Stimulated activated CD8-positive, alpha-beta memory T cell treated with anti-CD3 and anti-CD28 coated beads, Interleukin-4, amount 100 ng/mL, for 48 hours (primary cell): ENCODE data around the gene DNM1.

Experiments used
- DNase-seq: peaks from one replicate; pipeline ENCODE4 v3.0.0-alpha.2; 2020

DNM1 gene

DNA sequence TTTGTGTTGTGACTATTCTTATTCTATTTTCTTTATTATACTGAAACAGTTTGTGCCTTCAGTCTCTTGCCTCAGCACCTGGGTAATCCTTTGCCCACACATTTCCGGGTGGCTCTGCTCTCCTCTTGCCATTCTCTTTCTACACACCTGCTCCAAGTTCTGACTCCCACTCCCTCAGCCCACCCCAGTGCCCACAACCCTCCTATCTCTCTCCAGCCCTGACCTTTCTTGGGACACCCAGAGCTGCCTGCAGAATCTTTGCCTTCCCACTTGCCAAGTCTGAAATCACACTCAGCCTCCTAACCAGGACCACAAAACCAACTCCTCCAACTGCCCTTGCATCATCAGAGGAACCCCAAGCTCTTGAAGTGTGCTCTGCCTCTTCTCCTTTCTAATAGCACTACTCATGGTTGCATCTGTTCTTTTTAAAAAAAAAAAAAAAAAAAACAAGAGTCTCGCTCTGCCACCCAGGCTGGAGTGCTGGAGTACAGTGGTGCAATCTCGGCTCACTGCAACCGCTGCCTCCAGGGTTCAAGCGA lies 77.0 kb downstream of the DNM1 start:
- DNase-seq = no peak

DNA sequence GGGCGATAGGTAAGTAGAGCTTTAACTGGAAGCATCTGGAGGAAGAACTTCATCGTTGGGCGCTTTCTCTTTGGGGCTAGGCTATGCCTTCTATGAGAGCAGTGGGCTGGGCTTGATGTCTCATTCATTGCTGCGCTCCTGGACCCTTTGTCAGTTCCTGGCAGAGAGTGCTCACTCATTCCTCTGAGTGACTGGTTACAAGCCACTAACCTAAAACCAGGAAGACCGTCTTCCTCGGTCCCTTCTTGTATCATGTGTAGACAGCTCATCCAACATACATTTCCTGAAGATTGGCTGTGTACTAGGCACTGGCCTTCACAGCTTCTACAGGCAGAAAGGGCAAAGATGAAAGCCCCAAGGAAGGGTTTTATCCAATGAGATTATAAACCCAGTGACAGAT lies 79.3 kb downstream of the DNM1 start:
- no peak for DNase-seq

DNA sequence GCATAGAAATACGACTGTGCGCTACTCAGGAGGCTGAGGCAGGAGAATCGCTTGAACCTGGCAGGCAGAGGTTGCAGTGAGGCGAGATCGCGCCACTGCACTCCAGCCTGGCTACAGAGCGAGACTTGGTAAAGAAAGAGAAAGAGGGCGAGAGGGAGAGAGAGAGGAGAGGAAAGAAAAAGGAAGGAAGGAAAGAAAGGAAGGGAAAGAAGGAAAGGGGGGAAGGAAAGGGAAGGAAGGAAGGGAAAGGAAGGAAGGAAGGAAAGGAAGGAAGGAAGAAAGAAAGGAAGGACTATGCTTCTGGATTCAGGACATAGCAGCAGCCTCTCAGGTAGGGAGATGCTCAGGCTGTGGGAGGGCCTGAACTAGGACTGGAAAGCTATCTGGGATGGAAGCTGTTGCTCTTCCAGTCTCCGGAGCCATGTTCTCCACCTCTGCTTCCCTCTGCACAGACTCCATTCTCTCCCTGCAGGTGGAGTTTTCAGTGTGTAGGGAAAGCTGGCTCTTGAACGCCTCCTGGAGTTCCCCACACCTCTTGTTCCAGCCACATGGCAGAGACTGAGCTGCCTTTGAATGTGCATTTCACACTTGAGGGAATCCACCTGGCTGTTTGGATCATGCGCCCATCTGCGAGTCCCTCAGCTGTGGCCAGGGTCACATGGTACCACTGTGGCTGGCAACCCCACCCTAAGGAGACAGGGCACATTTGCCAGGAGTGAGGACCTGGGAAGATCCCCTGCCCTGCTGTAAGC lies 82.0 kb downstream of the DNM1 start:
- DNase-seq = no peak

DNA sequence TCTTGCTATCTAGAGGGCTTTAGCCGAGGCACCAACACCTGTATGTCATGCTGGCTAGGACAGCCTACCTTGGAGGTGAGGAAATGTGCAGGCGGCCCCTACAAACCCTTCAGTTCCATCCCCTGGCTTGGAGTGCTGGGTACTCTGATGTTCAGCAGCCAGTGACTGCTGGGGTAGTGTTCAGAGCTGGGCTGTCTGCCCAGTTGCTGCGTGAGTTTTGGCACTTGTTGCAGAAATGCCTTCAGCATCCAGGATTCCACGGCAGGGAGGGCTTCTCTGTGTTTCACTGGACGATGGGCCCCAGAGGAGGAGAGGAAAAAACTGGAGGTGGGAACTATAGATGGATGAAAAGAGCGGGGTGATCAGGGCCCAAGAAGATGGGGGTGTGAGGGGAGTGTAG lies 83.3 kb downstream of the DNM1 start:
- no peak for DNase-seq

DNA sequence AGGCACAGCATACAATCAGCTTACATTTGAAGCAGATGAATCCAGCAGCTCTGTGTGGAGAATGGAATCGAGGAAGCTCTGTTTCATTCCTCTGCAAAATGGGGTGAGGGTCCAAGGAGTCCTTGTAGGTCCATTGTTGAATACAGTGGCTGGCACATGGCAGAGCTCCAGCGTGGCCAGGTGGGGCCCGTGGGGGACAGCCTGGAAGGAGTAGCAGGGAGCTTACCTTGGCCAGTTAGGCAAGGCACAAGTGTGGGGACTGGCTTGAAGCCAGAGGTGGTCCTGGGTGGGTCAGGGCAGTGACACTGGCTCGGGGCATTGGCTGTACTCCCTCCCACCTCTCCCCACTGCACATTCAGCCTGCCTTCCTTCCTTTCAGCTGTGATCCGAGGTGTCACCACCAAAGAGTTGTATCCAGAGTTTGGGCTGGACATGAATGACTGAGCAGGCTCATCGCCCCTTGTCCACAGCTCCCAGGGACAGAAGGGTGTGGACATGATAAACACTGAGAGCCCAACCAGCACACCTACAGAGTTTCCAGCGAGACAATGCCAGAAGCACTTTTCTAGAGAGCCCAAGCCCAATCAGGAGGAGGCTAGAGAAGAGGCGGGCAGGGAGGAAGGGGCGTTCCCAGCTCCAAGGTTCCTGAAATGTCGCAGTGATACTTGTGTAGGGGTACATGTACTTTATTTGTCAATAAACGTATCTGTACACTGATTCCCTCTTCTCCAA lies 85.3 kb downstream of the DNM1 start:
- DNase-seq = no peak

DNA sequence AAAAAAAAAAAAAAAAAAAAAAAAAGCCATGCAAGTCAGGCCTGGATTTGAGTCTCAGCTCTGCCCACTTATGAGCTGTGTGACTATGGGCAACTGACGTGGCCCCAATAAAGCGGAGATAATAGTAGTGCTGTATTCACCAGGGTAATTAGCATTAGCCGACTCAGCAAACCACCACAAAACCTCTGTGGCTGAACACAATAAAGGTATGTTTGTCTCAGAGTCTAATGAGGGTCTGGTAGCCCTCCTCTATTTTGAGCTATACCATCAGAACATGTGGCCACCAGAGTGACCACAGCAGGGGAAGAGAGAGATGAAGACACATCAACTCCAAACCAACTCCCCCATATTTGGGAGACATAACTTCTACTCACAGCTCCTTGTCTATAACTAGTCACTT lies 88.8 kb downstream of the DNM1 start:
- DNase-seq = no peak

DNA sequence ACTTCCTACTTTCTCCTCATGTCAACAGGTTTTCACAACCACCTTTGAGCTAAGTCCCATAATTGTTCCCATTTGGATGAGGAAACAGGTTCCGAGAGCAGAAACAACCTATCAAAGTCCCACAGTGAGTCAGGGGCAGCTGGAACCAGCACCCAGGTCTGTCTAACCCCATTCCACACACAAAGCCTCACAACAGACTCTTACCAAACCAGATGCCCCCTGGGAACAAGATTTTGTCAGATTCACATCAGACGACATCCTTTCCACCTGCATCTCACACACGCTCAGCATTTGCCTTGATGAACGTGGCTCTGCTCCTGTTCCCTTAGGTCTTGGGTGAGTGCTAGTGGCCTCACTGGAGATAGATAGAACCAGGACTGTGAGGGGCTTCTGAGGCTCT lies 89.9 kb downstream of the DNM1 start:
- DNase-seq = no peak

DNA sequence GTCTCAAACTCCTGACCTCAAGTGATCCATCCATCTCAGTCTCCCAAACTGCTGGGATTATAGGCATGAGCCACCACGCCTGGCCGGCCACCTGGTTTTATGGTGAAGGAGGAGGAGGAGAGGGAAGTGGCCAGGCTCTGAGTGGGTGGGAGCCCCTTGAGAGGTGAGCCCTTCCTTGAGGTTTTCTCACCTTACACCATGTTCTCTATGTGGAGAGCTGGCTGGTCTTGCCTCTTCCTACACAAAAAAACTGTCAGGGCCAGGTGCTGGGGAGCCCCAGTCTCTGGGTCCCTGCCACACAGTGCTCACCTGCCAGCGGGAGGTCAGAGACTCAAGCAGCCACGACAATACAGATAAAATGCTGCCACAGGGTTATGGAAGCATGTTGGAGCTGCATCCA lies 91.0 kb downstream of the DNM1 start:
- DNase-seq = no peak

DNA sequence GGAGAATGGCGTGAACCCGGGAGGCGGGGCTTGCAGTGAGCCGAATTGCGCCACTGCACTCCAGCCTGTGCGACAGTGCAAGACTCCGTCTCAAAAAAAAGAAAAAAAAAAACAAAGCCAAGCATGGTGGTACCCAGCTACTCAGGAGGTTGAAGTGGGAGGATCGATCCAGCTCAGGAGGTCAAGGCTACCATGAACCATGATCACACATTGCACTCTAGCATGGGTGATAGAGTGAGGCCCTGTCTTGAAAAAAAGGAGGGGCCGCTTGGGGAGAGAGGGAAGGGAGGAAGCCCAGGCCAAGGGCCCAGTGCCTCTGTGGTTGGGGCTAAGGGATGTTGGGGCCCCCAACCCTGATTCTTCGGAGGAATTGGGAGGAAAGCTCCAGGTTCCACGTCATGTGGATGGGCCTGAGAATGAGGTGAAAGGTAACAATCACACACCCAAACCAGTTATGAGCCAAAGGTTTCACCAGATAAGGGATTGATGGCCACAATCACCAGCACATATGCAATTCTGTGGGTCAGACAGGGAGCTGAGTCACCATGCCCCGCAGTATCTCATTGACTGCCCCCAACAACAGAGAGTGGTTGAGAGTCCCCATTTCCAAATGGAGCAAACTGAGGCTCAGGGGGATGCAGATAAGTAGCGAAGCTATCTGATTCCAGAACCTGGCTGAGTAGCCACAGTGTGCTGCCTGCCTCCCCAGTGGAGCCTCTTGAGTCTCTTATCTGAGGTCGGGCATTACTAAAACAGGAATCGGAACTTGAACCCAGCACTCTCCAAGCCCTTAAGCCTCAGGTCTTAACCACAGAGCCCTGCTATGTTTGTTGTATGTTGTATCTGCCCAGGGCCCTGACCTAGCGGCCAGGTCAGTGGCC lies 93.4 kb downstream of the DNM1 start:
- DNase-seq = no peak

DNA sequence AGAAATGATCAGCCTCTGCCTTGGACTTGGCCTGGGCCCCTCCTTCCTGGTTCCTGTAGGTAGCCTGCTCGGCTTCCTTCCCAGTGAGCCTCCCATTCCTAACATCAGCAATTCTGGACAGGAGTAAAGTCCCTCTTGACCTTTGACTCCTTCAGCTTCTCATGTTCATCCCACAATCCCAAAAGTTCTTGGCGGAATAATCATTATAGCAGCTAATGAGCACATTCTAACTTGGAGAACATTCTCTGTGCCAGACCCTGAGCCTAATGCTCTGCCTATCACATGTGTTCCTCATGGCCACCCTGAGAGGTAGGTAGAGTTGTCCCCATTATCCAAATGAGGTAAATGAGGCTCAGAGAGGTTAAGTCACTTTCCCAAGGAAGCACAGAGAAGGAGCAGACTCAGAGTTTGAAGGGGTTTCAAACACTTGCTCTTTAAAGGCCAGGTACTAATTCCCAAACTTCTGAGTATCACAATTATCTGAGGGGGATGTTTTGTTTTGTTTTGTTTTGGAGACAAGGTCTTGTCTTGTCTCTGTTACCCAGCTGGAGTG lies 94.1 kb downstream of the DNM1 start:
- DNase-seq = no peak

DNA sequence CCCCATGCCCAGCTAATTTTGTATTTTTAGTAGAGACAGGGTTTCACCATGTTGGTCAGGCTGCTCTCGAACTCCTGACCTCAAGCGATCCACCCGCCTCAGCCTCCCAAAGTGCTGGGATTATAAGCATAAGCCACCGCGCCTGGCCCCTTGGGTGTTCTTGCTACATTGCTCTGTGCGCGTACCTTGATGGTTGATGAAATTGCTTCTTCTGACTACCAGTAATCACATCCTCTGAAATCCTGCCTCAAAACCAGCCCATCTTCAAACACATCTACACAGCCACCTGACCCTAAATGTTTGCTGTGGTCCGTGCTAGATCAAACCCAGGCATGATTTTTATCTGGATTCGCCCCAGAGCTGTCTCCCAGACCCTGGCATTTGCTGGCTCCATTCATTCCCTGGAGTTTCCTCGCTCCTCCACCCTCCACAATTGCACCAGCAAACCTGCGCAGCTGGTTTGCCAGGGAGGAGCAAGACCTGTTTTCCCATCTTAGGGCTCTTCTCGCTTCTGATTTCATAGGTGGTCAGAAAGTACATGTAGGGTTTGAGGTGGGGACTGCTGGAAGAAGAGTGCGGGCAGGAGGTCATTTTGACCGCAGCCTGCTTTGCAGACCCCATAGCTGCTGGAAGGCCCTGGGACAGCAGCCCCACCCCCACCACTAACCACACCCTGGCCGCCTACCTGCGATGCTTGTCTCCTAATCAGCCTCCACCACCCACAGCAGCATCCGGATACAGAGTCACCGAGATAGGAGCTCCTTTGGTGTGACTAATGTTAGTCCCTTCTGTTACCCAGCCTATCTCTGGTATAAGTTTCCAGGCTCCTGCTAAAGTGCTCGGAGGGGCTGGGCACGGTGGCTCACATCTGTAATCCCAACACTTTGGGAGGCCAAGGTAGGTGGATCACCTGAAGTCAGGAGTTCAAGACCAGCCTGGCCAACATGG lies 95.6 kb downstream of the DNM1 start:
- no peak for DNase-seq

DNA sequence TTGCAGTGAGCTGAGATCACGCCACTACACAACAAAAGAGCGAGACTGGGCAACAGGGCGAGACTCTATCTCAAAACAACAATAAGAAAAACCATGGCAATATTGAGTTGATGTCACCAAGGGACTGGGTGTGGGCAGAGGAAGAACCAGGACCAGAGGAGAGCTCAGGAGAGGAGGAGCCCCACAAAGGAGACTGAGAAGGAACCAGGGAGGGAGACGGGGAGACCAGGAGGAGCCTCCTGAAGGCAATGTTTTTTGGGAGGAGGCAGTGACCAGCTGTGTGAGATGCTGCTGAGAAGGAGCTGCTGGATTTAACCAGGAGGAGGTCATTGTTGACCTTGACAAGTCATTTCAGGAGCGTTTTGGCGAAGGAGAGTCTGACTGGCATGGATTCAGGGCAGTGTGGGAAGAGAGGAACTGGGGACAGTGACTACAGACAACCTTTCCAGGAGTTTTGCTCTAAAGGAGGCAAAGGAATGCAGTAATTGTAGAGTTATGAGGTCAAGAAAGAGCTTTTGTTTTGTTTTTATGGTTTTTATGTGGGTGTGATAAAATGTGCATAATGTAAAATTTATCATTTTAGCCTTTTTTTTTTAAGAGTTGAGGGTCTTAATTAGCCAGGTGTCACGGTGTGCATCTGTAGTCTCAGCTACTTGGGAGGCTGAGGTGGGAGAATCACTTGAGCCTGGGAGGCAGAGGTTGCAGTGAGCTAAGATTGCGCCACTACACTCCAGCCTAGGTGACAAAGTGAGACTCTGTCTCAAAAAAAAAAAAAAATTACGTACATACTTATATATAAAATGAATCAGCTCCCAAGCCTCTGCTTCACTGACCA lies 101.2 kb downstream of the DNM1 start:
- no peak for DNase-seq
